Measurements from ENCODE around the gene ITPR1. TPM values are rescaled to one million over a fixed set of nuclear protein-coding genes. Genes with fewer than 3 reads are reported as not detected.

The ITPR1 gene
- total and polyA plus RNA-seq, 5 experiments from 2014 or later, result 8.3 to 80.4 (median 10.6) TPM

- no peaks in the 10 kb centered on the region for H3K27me3 Mint-ChIP-seq
- peak in 3 of 10 donors; percentile 6 to 19 (median 15) for DNase-seq
- H3K27ac Mint-ChIP-seq, result peak overlapping the region; percentile 81 to 96 (median 93)
- H3K36me3 Mint-ChIP-seq, result peaks cover 0 to 21% (median 0%) of the 10 kb centered on the region in 3 donors
- H3K9me3 Mint-ChIP-seq, result no peaks in the 10 kb centered on the region
- H3K4me1 Mint-ChIP-seq, result peaks cover 29 to 60% (median 42%) of the 10 kb centered on the region in 4 donors
- POLR2A ChIA-PET, result interaction anchor here (0.7 to 4.5 kb wide), 15 partner anchors 10 to 1302 kb away, joined by 3 to 87 read pairs (median 8); partner anchors contain the start of genes EDEM1, SETMAR and SUMF1
- no peak for ATAC-seq
- peak overlapping the region; percentile 93 to 98 (median 97) for H3K4me3 Mint-ChIP-seq
These were observed 1.1 kb downstream of the ITPR1 start for GRCh38 chr3:4493941-4494894.

GRCh38 chr3:4494895-4495264 is 1.7 kb downstream of the ITPR1 start:
- peak overlapping the region; percentile 81 to 96 (median 93) for H3K27ac Mint-ChIP-seq
- H3K36me3 Mint-ChIP-seq, result peaks cover 0 to 25% (median 2%) of the 10 kb centered on the region in 3 donors
- H3K9me3 Mint-ChIP-seq, result no peaks in the 10 kb centered on the region
- H3K4me1 Mint-ChIP-seq, result peaks cover 29 to 60% (median 42%) of the 10 kb centered on the region in 4 donors
- no peak for DNase-seq
- peak overlapping the region; percentile 93 to 98 (median 97) for H3K4me3 Mint-ChIP-seq
- no peaks in the 10 kb centered on the region for H3K27me3 Mint-ChIP-seq
- POLR2A ChIA-PET, result interaction anchor here (0.7 to 4.5 kb wide), 5 partner anchors 9 to 50 kb away, joined by 3 to 87 read pairs (median 59); partner anchors contain the start of gene SUMF1
- no peak for ATAC-seq

DNA sequence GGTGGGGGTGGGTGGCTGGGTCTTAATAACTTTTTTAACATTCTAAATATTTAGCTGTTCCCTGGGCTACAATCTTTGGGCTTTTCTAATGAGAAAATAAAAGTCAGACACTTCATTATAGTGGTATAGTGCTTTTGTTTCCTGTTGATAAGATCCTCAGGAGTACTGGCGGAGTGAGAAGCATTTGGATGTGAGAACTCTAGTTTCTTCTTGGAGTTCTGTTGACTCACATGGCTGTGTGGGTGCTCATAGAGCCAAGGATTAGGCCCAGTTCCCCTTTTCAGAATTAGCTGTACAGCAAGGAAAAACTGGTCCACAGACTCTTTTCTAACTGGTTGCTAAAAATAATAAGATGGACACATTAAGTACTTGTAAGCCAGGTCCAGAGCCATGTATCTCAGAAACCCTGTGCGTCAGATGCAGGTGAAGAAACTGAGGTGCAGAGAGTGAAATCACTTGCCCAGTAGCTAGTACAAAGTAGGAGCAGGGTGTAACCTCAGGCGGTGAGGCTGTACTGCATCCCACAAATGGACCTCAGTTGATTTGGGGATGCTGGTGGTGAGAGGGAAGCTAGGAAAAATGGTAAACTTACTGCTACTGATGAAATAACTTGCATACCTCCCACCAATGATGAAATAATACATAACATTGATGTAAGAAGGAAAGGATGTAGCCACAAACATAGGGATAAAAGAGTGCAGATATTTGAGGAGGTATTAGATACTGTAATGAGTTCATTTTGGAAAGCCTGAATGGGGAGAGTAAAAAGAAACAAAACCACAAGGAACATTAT is 2.3 kb downstream of the ITPR1 start:
- POLR2A ChIA-PET, result interaction anchor here (0.7 to 4.5 kb wide), 5 partner anchors 9 to 51 kb away, joined by 3 to 87 read pairs (median 59); partner anchors contain the start of gene SUMF1
- ATAC-seq (no peak), DNase-seq (no peak)
- Mint-ChIP-seq H3K9me3 (no peaks in the 10 kb centered on the region), H3K27ac (peak overlapping the region in 9 of 10 donors; percentile 4 to 96 (median 86)), H3K4me3 (peak overlapping the region; percentile 93 to 98 (median 97)), H3K27me3 (no peaks in the 10 kb centered on the region), H3K36me3 (peaks cover 0 to 31% (median 2%) of the 10 kb centered on the region in 3 donors), H3K4me1 (peaks cover 29 to 60% (median 42%) of the 10 kb centered on the region in 4 donors)

DNA sequence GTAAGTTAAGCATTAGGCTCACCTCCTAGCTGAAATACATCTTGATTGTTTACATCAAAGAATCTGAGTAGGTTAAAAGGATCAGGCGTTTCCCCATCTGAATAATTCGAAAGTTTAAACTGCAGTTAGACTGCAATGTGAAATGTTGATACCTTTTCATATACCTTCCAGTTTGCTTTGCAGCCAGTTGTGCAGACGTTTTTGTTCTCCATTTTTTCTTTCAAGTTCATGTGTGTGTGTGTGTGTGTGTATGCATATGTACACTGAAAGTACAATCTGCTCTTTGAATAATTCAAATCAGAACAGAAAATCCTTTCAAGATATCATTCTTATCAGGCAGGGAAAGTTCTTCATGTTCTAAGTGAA is 2.9 kb downstream of the ITPR1 start:
- Mint-ChIP-seq H3K27me3 (no peaks in the 10 kb centered on the region), H3K9me3 (no peaks in the 10 kb centered on the region), H3K4me1 (peaks cover 27 to 56% (median 42%) of the 10 kb centered on the region in 4 donors), H3K27ac (peak overlapping the region; percentile 20 to 94 (median 83)), H3K36me3 (peaks cover 0 to 37% (median 2%) of the 10 kb centered on the region in 3 donors), H3K4me3 (peak overlapping the region in 9 of 10 donors; percentile 26 to 98 (median 97))
- ATAC-seq (no peak), DNase-seq (no peak)
- POLR2A ChIA-PET, result interaction anchor here (4.2 to 4.5 kb wide), 2 partner anchors 8 to 28 kb away, joined by 59 to 65 read pairs; partner anchors contain the start of gene SUMF1

DNA sequence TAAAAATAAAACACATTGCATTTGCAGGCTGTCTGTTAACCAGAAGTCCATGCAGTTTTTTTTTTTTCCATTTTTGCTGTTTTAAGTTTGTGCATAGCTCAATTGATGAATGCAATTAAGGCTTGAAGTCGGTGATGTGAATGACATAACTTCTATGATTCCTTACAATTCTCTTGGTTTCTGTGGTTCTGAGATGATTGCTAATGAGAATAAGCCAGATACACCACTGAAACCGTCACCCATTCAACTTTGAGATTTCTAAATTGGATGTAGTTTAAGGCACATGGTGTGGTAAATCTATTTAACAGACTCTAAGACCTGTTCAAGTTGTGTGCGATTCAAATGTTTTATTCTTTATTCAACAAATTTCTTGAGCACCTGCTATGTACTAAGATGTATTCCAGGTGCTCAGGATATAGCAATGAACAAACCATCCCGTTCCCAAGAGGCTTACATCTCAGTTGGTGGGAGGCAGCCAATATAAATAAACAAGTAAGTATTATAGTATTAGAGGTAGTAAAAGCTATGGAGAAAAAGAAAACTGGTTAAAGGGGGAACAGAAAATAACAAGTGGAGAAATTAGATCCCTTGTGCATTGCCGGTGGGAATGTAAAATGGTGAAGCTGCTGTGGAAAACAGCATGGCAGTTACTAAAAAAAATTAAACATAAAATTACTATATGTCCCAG is 4.0 kb downstream of the ITPR1 start:
- H3K27ac Mint-ChIP-seq, result peak overlapping the region in 4 of 10 donors; percentile 20 to 94 (median 90)
- DNase-seq (no peak), ATAC-seq (no peak)
- H3K9me3 Mint-ChIP-seq, result no peaks in the 10 kb centered on the region
- H3K4me3 Mint-ChIP-seq, result peak overlapping the region in 1 of 10 donors; percentile 98
- H3K4me1 Mint-ChIP-seq, result peaks cover 26 to 53% (median 44%) of the 10 kb centered on the region in 4 donors
- POLR2A ChIA-PET, result no interaction called here
- H3K27me3 Mint-ChIP-seq, result no peaks in the 10 kb centered on the region
- H3K36me3 Mint-ChIP-seq, result peaks cover 0 to 46% (median 10%) of the 10 kb centered on the region in 3 donors

- Mint-ChIP-seq H3K9me3 (no peaks in the 10 kb centered on the region), H3K4me1 (peaks cover 23 to 55% (median 41%) of the 10 kb centered on the region in 4 donors), H3K27me3 (no peaks in the 10 kb centered on the region), H3K36me3 (peaks cover 0 to 46% (median 10%) of the 10 kb centered on the region in 3 donors), H3K27ac (peak overlapping the region in 6 of 10 donors; percentile 20 to 81 (median 56)), H3K4me3 (peak overlapping the region in 1 of 10 donors; percentile 35)
- POLR2A ChIA-PET, result no interaction called here
- ATAC-seq (no peak), DNase-seq (no peak)
These were observed 4.7 kb downstream of the ITPR1 start for GRCh38 chr3:4497843-4498324.

- H3K4me3 Mint-ChIP-seq, result peak overlapping the region in 1 of 10 donors; percentile 35
- peaks cover 23 to 61% (median 43%) of the 10 kb centered on the region in 4 donors for H3K4me1 Mint-ChIP-seq
- H3K9me3 Mint-ChIP-seq, result no peaks in the 10 kb centered on the region
- POLR2A ChIA-PET, result no interaction called here
- no peak for DNase-seq
- H3K27ac Mint-ChIP-seq, result peak overlapping the region in 4 of 10 donors; percentile 29 to 81 (median 62)
- no peak for ATAC-seq
- peaks cover 0 to 46% (median 11%) of the 10 kb centered on the region in 3 donors for H3K36me3 Mint-ChIP-seq
- no peaks in the 10 kb centered on the region for H3K27me3 Mint-ChIP-seq
These were observed 5.3 kb downstream of the ITPR1 start for GRCh38 chr3:4498446-4498845.

DNA sequence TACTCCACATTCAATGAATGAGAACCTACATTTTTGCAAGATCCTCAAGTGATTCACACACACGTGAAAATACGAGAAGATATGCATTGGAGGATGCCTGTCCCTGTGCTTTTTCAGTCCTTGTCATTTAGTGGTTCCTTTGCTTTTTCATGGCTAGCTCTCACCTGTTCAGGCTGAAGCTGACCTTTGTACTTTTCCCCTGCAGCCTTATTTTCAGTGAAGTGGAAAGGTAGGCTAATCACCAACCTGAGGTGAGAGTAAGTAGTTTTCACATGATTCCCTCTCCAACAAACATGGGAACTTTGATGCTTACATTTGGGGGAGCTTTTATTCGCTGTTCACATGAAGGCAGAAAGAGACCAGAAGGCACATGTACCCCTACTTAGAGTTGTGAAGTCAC is 8.3 kb downstream of the ITPR1 start:
- ATAC-seq, result no peak
- DNase-seq, result no peak
- POLR2A ChIA-PET, result interaction anchor here (5.4 kb wide), 1 partner anchor 7 kb away, joined by 65 read pairs; the partner anchor contains the start of gene ITPR1
- Mint-ChIP-seq H3K9me3 (no peaks in the 10 kb centered on the region), H3K4me1 (peaks cover 17 to 69% (median 45%) of the 10 kb centered on the region in 4 donors), H3K36me3 (peaks cover 0 to 42% (median 11%) of the 10 kb centered on the region in 3 donors), H3K27me3 (no peaks in the 10 kb centered on the region), H3K4me3 (no peak overlapping the region), H3K27ac (peak overlapping the region in 4 of 10 donors; percentile 6 to 74 (median 35))

- peaks cover 0 to 39% (median 11%) of the 10 kb centered on the region in 3 donors for H3K36me3 Mint-ChIP-seq
- H3K27ac Mint-ChIP-seq, result peak overlapping the region in 4 of 10 donors; percentile 23 to 74 (median 28)
- POLR2A ChIA-PET, result interaction anchor here (5.4 kb wide), 1 partner anchor 8 kb away, joined by 65 read pairs; the partner anchor contains the start of gene ITPR1
- DNase-seq (no peak), ATAC-seq (no peak)
- H3K27me3 Mint-ChIP-seq, result no peaks in the 10 kb centered on the region
- peaks cover 17 to 69% (median 43%) of the 10 kb centered on the region in 4 donors for H3K4me1 Mint-ChIP-seq
- H3K4me3 Mint-ChIP-seq, result no peak overlapping the region
- no peaks in the 10 kb centered on the region for H3K9me3 Mint-ChIP-seq
These were observed 8.8 kb downstream of the ITPR1 start for GRCh38 chr3:4501927-4502326.

- POLR2A ChIA-PET, result interaction anchor here (5.4 kb wide), 1 partner anchor 9 kb away, joined by 65 read pairs; the partner anchor contains the start of gene ITPR1
- ATAC-seq (peak in 1 of 2 donors; percentile 23), DNase-seq (no peak)
- H3K9me3 Mint-ChIP-seq, result no peaks in the 10 kb centered on the region
- peaks cover 19 to 74% (median 46%) of the 10 kb centered on the region in 4 donors for H3K4me1 Mint-ChIP-seq
- H3K27ac Mint-ChIP-seq, result peak overlapping the region in 6 of 10 donors; percentile 13 to 94 (median 71)
- H3K4me3 Mint-ChIP-seq, result peak overlapping the region in 4 of 10 donors; percentile 18 to 57 (median 27)
- no peaks in the 10 kb centered on the region for H3K27me3 Mint-ChIP-seq
- peaks cover 0 to 35% (median 11%) of the 10 kb centered on the region in 3 donors for H3K36me3 Mint-ChIP-seq
These were observed 9.9 kb downstream of the ITPR1 start for GRCh38 chr3:4503050-4503449.

Measured in naive thymus-derived CD8-positive, alpha-beta T cell (primary cell).